GM12872 (cell line): ENCODE results near the gene SP140.

Source experiments
- CTCF ChIP-seq: IDR thresholded peaks from 3 replicates; pipeline ENCODE4 v1.5.1; 2011; ENCODE audit warnings: low read depth, mild to moderate bottlenecking, low read length, moderate library complexity; ENCODE audit not compliant: insufficient read depth

The SP140 gene

DNA sequence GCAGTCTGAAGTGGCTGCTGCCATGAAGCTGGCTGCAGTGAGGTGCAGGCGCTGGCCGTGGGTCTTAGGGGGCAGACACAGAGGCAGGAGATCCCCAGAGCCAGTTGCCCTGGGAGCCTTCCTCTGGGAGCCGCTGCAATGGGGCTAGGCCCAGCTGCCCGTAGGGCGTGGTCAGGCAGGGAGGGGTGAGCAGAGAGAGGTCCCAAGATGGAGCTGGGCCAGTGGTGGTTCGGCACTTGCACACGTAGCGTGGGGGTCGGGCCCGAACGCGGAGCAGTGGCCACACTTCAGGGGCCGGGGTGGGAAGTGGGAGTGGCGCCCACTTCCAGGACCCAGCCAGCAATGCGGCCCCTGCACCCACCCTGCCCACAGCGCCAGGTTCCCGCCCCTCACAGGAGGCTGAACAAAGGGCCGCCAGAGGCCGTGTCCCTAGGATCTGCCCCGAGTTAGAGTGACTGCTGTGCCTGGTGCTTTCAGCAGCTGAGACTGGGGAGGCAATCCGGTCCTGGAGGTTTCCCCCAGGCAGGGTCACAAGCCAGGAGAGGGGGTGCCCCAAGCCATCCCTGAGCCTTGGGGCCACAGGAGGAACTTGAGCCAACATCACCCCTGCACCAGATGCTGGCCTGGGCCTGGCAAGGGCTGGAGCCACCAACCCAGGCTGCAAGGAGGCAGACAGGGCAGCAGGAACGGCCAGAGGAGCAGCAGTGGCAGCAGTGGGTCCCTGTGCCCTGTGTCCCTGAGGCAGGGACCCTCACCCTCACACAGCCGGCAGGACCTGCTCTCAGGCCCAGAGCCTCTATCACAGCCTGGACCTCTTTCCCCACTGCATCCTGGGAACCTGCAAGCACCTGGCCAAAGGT, 80.1 kb downstream of the SP140 start:
- no peak for TF ChIP-seq CTCF

DNA sequence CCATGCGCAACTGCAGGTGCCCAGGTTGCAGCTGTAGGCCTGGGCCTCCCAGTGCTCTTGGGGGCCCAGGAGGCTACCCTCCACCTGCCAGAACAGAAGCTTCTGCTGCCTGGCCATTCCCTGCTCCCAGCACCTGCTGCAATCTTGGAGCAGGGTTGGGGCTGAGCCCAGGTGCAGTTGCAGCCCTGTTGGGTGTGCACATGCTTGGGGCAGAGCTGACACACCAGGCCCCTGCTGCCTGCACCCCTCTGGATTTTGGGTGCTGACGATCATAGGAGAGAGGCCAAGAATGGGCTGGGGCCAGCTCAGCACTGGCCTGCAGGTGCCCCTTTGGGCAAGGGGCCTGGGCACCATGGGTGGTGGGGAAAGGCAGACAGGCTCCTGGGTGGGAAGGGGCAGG, 80.9 kb downstream of the SP140 start:
- TF ChIP-seq CTCF: no peak

- no peak for TF ChIP-seq CTCF
These were observed 81.9 kb downstream of the SP140 start for GRCh38 chr2:230307485-230307884.

GRCh38 chr2:230308402-230309000, 83.0 kb downstream of the SP140 start:
- TF ChIP-seq CTCF: no peak

DNA sequence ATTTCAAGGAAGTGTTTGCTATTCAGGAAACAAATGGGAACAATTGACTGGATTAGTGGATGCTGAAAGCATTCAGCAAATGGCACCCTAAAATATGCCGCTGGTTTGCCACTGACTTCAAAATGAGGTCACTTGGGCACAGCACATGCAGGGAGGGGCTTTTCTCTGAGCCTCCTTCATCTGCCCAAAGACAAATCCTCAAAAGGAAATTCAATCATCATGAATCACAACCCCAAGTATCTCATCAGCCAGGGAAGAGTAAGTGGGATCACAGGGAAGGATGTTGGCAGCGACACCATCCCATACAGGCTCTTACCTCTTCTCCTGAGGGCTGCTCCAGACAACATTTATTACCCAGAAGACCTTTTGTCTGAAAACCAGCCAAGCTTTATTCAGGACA, 87.1 kb downstream of the SP140 start:
- TF ChIP-seq CTCF: no peak

GRCh38 chr2:230317366-230317765, 91.8 kb downstream of the SP140 start:
- TF ChIP-seq CTCF: no peak

DNA sequence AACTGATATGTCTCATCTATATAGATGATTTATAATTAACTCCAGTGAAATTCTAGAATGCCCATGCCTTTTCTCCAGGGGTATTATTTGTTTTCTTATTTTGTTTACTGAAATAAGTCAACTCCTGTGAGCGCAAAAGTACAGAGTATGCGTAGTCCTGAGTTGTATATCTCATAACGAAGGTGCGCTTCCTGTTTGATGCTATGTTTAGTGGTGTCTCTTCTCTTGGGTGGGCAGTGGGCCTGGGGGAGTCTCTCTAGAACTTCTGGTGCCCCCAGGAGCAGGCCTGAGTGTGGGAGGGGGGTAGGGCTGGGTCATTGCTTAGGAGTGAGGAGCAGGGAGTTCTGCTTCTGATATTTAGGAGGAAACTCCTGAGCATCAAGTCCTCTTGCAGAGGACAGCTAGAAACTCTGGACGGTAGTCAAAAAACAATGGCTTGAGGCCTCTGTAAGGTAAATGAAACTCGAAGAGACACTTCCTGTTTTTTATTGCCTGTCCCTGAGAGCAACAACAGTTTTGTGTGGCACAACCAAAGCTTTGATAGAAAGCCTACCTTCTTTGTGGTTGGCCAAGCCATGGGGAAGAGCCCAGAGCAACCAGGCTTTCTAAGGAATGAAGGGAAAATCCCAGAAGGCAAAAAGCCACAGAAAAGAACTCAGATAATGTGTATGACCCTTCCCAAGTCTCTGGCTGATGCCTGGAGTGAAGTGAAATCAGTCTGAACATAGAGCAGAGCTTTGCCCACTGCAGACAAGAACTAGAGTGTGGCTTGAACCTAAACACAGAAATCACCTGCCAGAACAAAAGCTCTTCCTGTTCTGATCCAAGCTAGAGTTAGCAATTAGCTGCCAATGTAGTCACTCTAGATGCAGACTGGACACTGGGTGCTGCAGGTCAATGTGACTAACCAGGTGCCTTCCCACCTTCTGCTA, 92.9 kb downstream of the SP140 start:
- TF ChIP-seq CTCF: no peak
